Panc1 (cell line): Measurements from ENCODE around the gene OR2B2. TPM values are rescaled to one million over a fixed set of nuclear protein-coding genes. Genes with fewer than 3 reads are reported as not detected.

Experiments used
- ATAC-seq: fragments of 200-7000 bp; cut with Tn5 transposase; 2 replicates; pipeline ENCODE4 v1.9.1; 2020; ENCODE audit warnings: mild to moderate bottlenecking, moderate library complexity
- BruUV-seq: library from RNA; stranded (reverse); fragments of 400-500 nt; replicated peaks from 2 replicates; lab custom pipeline; 2021; lab: Mats Ljungman, UMichigan
- CTCF ChIA-PET: fragments of 300-600 bp; sonication (Branson Sonifier 250); formaldehyde crosslinking; loops from one replicate; lab custom pipeline; 2022; ENCODE audit warnings: antibody characterized with exemption; lab: Charles Lee
- POLR2A ChIA-PET: fragments of 300-600 bp; sonication (Branson Sonifier 250); formaldehyde crosslinking; loops from one replicate; lab custom pipeline; 2022; ENCODE audit warnings: antibody characterized with exemption; lab: Charles Lee
- DNase-seq: peaks from one replicate; pipeline ENCODE4 v3.0.0-alpha.2; 2010; ENCODE audit warnings: low read depth, low spot score
- H3K27ac ChIP-seq: 2 replicates; pipeline ENCODE4 v1.5.1; 2011; ENCODE audit warnings: mild to moderate bottlenecking, low read length, inconsistent platforms
- H3K27me3 ChIP-seq: fragments of 200-500 bp; sonication (Bioruptor generic); 2 replicates; pipeline ENCODE4 v1.6.0; 2014; ENCODE audit warnings: low read length, inconsistent platforms; ENCODE audit not compliant: control insufficient read depth, insufficient read depth
- H3K36me3 ChIP-seq: fragments of 200-500 bp; sonication (Bioruptor generic); 2 replicates; pipeline ENCODE4 v1.5.1; 2014; ENCODE audit warnings: inconsistent platforms, mild to moderate bottlenecking, low read length, moderate library complexity; ENCODE audit not compliant: control insufficient read depth, insufficient read depth
- H3K4me1 ChIP-seq: 2 replicates; pipeline ENCODE4 v1.5.1; 2011; ENCODE audit warnings: inconsistent platforms, mild to moderate bottlenecking, low read length, moderate library complexity; ENCODE audit not compliant: control insufficient read depth, insufficient read depth
- H3K4me3 ChIP-seq, 2 experiments: 2 replicates each; pipeline ENCODE4 v1.5.1; 2011 to 2012; ENCODE audit warnings: low read depth in 2 of 2, low read length in 2 of 2, mild to moderate bottlenecking in 2 of 2, inconsistent platforms in 1 of 2, moderate library complexity in 1 of 2
- H3K9me3 ChIP-seq: fragments of 200-500 bp; sonication (Bioruptor generic); 2 replicates; pipeline ENCODE4 v1.5.1; 2014; ENCODE audit warnings: low read depth, mild to moderate bottlenecking, inconsistent platforms, low read length, moderate library complexity; ENCODE audit not compliant: control insufficient read depth, insufficient read depth
- POLR2AphosphoS5 ChIP-seq: IDR thresholded peaks from 2 replicates; pipeline ENCODE4 v1.6.1; 2012; ENCODE audit warnings: mild to moderate bottlenecking, low read depth, low read length, moderate library complexity
- SIN3A ChIP-seq: IDR thresholded peaks from 2 replicates; pipeline ENCODE4 v1.6.1; 2012; ENCODE audit warnings: low read depth, mild to moderate bottlenecking, low read length, moderate library complexity, borderline replicate concordance; ENCODE audit not compliant: insufficient read depth
- TCF7L2 ChIP-seq: IDR thresholded peaks from 2 replicates; pipeline ENCODE4 v1.6.1; 2011; ENCODE audit warnings: mild to moderate bottlenecking, low read depth, low read length, inconsistent platforms
- in situ Hi-C: cut with HindIII; loops from 2 replicates; pipeline ENCODE4 v1.10.0; 2016; ENCODE audit warnings: low sequenced_read_pairs, low pct_unique_long_range_greater_than_20kb
- intact Hi-C: fragments of 100-400 bp; cut with micrococcal nuclease; formaldehyde crosslinking; loops from one replicate; pipeline ENCODE4 v1.10.0; 2022; ENCODE audit not compliant: unreplicated experiment
- total RNA-seq: library from RNA; stranded (reverse); gene quantifications from one replicate; pipeline ENCODE4 v1.2.1, GENCODE V29; 2021; ENCODE audit not compliant: unreplicated experiment
- TF ChIP-seq, protein P1 (sequence below), 2 experiments: IDR thresholded peaks; 2 replicates each; pipeline ENCODE4 v1.6.1; 2011 to 2012; ENCODE audit warnings: low read depth in 2 of 2, control low read depth in 1 of 2, low read length in 1 of 2, mild to moderate bottlenecking in 1 of 2, moderate library complexity in 1 of 2; ENCODE audit not compliant: insufficient read depth in 1 of 2
- TF ChIP-seq, protein P2 (sequence below): fragments of 450-650 bp; IDR thresholded peaks from 2 replicates; pipeline ENCODE4 v1.5.1; 2017; ENCODE audit warnings: mild to moderate bottlenecking

OR2B2 gene
- total RNA-seq, 1 experiment from 2014 or later: not detected

DNA sequence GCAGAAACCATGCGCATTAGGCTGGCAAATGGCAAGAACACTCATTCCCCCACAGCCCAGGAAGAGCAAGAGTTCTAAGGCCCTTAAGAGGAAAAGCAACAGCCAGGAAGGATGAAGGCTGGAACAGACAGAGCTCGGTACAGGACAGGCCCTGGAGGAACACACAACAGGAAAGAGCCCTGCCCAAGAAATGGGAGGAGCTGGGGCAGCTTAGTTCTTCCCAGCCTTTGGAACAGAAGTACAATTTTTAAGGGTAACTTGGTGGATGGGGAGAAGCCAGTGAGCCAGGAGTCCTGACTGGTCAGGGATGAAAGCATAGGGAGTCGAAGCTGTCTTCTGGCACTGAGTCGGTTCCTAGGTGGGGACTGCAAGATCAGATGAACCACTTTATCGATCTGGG, 32.4 kb downstream of the OR2B2 start:
- POLR2A ChIA-PET: interaction anchor here (0.9 kb wide), 1 partner anchor 14 kb away, joined by 6 read pairs; a partner anchor contains a TSS
- intact Hi-C loops (no loop called here), in situ Hi-C loops (no loop called here)
- TF ChIP-seq SIN3A (no peak), POLR2AphosphoS5 (no peak), TCF7L2 (no peak)
- TF ChIP-seq, protein P1, sequence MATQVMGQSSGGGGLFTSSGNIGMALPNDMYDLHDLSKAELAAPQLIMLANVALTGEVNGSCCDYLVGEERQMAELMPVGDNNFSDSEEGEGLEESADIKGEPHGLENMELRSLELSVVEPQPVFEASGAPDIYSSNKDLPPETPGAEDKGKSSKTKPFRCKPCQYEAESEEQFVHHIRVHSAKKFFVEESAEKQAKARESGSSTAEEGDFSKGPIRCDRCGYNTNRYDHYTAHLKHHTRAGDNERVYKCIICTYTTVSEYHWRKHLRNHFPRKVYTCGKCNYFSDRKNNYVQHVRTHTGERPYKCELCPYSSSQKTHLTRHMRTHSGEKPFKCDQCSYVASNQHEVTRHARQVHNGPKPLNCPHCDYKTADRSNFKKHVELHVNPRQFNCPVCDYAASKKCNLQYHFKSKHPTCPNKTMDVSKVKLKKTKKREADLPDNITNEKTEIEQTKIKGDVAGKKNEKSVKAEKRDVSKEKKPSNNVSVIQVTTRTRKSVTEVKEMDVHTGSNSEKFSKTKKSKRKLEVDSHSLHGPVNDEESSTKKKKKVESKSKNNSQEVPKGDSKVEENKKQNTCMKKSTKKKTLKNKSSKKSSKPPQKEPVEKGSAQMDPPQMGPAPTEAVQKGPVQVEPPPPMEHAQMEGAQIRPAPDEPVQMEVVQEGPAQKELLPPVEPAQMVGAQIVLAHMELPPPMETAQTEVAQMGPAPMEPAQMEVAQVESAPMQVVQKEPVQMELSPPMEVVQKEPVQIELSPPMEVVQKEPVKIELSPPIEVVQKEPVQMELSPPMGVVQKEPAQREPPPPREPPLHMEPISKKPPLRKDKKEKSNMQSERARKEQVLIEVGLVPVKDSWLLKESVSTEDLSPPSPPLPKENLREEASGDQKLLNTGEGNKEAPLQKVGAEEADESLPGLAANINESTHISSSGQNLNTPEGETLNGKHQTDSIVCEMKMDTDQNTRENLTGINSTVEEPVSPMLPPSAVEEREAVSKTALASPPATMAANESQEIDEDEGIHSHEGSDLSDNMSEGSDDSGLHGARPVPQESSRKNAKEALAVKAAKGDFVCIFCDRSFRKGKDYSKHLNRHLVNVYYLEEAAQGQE (IDR thresholded peaks at IDR 0.05; ENCODE audit: insufficient read depth in 1 of 2, low read depth in 2 of 2, low read length in 1 of 2): no peak
- TF ChIP-seq, protein P2, sequence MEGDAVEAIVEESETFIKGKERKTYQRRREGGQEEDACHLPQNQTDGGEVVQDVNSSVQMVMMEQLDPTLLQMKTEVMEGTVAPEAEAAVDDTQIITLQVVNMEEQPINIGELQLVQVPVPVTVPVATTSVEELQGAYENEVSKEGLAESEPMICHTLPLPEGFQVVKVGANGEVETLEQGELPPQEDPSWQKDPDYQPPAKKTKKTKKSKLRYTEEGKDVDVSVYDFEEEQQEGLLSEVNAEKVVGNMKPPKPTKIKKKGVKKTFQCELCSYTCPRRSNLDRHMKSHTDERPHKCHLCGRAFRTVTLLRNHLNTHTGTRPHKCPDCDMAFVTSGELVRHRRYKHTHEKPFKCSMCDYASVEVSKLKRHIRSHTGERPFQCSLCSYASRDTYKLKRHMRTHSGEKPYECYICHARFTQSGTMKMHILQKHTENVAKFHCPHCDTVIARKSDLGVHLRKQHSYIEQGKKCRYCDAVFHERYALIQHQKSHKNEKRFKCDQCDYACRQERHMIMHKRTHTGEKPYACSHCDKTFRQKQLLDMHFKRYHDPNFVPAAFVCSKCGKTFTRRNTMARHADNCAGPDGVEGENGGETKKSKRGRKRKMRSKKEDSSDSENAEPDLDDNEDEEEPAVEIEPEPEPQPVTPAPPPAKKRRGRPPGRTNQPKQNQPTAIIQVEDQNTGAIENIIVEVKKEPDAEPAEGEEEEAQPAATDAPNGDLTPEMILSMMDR: no peak
- DNase-seq (no peak), ATAC-seq (peak; percentile 62)
- CTCF ChIA-PET: no interaction called here
- BruUV-seq: no TSS peak
- Histone ChIP-seq H3K4me3 (no peak overlapping the region), H3K27me3 (no peaks in the 10 kb centered on the region), H3K4me1 (no peaks in the 10 kb centered on the region), H3K27ac (peak overlapping the region; percentile 48; the same call in 1 of the 2 replicates), H3K36me3 (no peaks in the 10 kb centered on the region), H3K9me3 (no peaks in the 10 kb centered on the region)

DNA sequence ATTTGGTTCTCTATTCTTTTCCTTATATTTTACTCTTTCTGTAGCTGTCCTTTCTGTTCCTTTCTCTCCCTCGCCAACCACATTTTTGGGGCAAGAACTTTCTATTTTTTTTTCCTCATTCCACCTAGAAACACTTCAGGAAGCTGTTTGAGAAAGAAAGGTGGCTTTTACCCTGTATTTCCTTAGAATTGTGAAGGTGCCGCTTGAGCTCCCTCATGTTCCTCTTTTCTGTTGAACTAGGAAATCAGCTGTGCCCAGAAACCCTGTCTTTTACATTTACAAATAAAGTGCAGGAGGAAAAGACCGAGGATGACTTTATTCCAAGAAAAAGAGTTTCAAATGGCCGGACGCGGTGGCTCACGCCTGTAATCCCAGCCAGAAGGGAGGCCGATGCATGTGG, 38.2 kb downstream of the OR2B2 start:
- TSS peak; percentile 99 for BruUV-seq
- DNase-seq: no peak
- no peak for ATAC-seq
- in situ Hi-C loops (no loop called here), intact Hi-C loops (no loop called here)
- H3K27me3 ChIP-seq: no peaks in the 10 kb centered on the region
- peak overlapping the region; percentile 60 to 66; a peak in 3 of 4 replicates for H3K4me3 ChIP-seq
- ChIA-PET POLR2A (interaction anchor here (0.5 to 5.8 kb wide), 6 partner anchors 16 to 417 kb away, joined by 4 to 119 read pairs (median 17); a partner anchor contains a TSS), CTCF (interaction anchor here (0.6 kb wide), 1 partner anchor 11 kb away, joined by 4 read pairs; no protein-coding TSS in a partner anchor)
- H3K27ac ChIP-seq: peak overlapping the region; percentile 98
- H3K36me3 ChIP-seq: no peaks in the 10 kb centered on the region
- H3K4me1 ChIP-seq: peaks cover 25% of the 10 kb centered on the region
- H3K9me3 ChIP-seq: no peaks in the 10 kb centered on the region
- TF ChIP-seq POLR2AphosphoS5 (no peak), SIN3A (no peak), TCF7L2 (no peak)
- TF ChIP-seq, protein P1 (IDR thresholded peaks at IDR 0.05; ENCODE audit: insufficient read depth in 1 of 2, low read depth in 2 of 2, low read length in 1 of 2): no peak
- TF ChIP-seq, protein P2: no peak
